GM18526 (cell line): Measurements from ENCODE around the gene HNMT.

Experiments
- POLR2A ChIP-seq: IDR thresholded peaks from 3 replicates; pipeline ENCODE4 v1.6.1; 2011; ENCODE audit not compliant: insufficient read length; ENCODE audit errors: extremely low read depth

The HNMT gene

GRCh38 chr2:137981112-137981656, 16.9 kb downstream of the HNMT start:
- TF ChIP-seq POLR2A, result no peak

DNA sequence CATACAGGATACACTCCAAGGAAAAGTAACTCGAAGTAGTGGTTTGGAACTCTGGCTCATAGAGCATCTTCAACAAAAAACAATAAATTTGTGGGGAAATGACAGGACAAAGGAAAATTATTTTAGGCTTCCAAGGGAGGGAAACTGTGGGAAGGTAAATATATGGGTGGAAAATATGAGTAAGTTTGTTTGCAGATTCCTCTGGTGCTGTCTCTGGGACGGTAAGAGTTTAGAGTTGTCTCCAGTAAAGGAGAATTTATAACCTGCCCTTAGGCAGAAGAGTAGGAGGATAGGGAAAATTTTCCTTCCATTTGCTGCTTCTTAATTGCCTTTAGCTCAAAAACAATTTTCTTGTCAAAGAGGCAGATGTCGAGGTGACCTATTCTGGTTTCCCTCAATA, 19.3 kb downstream of the HNMT start:
- no peak for TF ChIP-seq POLR2A

DNA sequence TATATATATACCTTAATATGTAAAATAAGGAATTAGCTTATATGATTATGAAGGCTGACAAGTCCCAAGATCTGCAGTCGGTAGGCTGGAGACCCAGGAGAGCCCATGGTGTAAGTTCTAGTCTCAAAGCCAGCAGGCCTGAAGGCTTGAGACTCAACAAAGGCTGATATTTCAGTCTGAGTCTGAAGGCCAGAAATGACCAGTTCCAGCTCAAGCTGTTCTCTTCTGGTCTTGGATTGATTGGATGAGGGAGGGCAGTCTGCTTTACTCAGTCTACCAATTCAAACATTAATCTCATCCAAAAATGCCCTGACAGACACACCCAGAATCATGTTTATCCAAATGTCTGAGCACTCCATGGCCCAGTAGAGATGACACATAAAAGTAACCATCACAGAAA, 22.0 kb downstream of the HNMT start:
- no peak for TF ChIP-seq POLR2A

DNA sequence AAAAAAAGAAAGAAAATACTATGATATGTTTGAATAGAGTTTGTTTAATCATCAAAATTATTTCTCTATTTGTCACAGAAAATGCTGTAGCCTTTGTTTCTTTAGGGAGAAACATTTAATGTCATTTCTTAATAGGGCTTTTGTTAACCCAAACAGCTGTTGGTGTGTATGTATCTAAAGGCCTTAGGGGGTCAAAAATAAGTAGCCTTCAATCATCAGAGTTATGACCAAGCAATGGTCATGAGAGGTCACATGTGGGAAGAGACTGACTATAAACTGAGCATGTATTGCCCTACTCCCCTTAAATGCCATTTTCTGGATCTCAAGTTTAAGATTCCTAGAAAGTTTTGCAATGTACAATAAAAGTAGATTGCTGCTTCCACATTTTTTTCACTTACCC, 22.7 kb downstream of the HNMT start:
- TF ChIP-seq POLR2A, result no peak

GRCh38 chr2:137991078-137991477, 26.8 kb downstream of the HNMT start:
- TF ChIP-seq POLR2A, result no peak

DNA sequence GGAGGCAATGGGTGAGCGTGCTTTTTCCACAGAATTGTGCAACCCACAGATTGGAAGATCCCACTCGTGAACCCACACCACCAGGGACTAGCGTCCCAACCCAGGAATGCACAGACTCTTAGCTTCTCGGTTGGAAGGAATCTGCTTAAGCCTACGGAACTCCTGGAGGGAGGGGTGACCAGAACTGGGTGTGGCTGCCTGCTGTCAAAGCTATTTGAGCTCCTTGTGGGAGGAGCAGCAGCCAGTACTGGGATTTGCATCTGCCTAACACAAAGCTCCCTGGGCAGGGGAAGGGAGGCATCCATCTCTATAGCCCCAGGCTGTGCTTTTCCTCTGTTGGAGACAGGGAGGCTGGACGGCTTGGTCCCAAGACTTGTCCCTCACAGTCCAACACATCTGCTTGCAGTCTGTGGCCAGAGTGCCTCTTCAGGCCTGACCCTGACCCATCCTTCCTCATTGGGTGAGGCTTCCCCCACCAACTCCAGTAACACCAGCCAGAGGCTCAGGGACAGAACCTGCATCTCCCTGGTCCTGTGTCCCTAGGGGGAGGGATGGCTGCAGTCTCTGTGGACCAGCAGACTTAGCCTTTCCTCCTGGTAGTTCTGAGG, 27.9 kb downstream of the HNMT start:
- TF ChIP-seq POLR2A, result no peak

DNA sequence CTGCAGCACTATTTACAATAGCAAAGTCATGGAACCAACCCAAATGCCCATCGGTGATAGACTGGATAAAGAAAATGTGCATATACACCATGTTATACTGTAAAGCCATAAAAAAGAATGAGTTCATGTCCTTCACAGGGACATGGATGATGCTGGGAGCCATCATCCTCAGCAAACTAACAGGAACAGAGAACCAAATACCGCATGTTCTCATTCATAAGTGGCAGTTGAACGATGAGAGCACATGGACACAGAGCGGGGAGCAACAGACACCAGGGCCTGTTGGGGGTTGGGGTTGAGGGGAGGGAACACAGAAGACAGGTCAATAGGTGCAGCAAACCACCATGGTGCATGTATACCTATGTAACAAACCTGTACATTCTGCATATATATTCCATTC, 33.5 kb downstream of the HNMT start:
- no peak for TF ChIP-seq POLR2A

GRCh38 chr2:137998503-137998902, 34.2 kb downstream of the HNMT start:
- TF ChIP-seq POLR2A, result no peak

- TF ChIP-seq POLR2A, result no peak
Measured at GRCh38 chr2:137999273-137999672, 35.0 kb downstream of the HNMT start.

DNA sequence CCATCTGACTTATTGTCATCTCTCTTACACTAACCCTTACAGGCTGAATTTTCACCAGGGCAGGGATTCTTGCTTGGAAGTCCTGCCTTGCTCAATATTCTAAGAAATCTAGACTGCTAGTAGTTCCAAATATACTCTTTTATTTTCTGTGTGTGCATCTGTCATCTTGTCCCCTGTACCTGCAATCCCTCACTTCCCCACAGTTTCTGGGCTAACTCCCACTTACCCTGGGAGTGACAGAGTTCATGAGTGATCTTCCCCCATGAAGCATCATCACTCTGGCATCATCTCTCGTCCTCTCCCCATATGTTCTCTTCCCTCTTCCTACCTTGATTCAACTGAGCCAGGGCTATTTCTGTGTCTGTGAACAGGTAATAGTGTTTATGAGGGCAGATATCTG, 35.7 kb downstream of the HNMT start:
- TF ChIP-seq POLR2A, result no peak

DNA sequence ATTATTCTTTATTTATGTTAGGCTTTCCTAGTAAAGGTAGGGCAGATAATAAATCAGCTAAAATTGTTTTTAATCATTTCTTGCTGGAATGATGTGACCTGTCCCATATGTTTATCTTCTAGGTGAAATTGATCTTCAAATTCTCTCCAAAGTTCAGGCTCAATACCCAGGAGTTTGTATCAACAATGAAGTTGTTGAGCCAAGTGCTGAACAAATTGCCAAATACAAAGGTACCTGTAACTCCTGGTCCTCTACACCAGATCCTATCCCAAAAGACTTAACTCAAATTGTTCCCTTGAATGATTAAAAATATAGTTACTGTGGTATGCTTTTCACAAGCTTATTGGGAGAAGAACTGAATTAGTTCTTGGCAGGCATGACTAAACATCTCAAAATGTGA, 36.5 kb downstream of the HNMT start:
- no peak for TF ChIP-seq POLR2A

- no peak for TF ChIP-seq POLR2A
Measured at GRCh38 chr2:138003411-138003810, 39.1 kb downstream of the HNMT start.

DNA sequence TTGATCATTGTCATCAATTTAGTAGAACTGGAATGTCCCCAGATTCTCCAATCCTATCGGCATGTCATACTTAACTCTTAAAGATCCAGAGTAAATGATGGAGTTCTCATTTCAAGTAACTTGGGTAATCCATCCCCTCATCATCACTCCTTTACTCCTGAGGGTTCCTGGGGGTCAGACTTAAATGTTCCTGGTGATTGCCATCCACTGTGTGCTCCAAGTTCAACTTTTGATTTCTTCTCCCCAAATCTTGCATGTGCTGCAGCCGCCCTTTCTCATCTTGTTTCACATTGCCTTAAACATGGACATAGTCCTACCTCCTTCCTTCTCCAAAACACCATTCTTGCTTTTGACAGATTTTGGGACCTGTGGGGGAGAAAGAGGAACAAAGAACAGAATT, 43.2 kb downstream of the HNMT start:
- no peak for TF ChIP-seq POLR2A

- TF ChIP-seq POLR2A, result no peak
Measured at GRCh38 chr2:138009622-138010021, 45.3 kb downstream of the HNMT start.

GRCh38 chr2:138010890-138011289, 46.6 kb downstream of the HNMT start:
- TF ChIP-seq POLR2A, result no peak

GRCh38 chr2:138012082-138012481, 47.8 kb downstream of the HNMT start:
- no peak for TF ChIP-seq POLR2A

DNA sequence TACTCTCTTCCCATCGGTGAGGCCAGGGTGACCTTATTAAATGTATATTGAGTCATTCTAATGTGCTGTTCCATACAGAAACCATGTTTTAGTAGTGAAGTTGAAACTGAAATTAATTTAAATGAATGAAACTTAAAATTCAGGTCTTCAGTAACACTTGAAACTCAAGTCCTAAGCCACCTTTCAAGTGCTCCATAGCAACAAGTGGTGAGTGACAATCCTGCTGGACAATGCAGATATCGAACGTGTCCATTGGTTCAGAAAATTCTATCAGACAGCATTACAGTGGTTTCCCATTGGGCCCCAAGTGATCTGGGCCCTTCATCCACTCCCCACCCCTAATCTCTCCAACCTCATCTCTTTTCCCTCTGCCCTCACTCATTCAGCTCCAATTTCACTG, 48.7 kb downstream of the HNMT start:
- TF ChIP-seq POLR2A, result no peak
